OCI-LY7 (cell line): ENCODE results near the gene EEF1A2. TPM values are rescaled to one million over a fixed set of nuclear protein-coding genes. Genes with fewer than 3 reads are reported as not detected.

Experiments used
- BruUV-seq: library from RNA; stranded (reverse); fragments of 400-500 nt; replicated peaks from 2 replicates; lab custom pipeline; 2021; lab: Mats Ljungman, UMichigan
- CTCF ChIA-PET: fragments of 300-600 bp; sonication (Branson Sonifier 250); formaldehyde crosslinking; loops from one replicate; lab custom pipeline; 2022; ENCODE audit warnings: antibody characterized with exemption; ENCODE audit not compliant: unreplicated experiment; lab: Charles Lee
- POLR2A ChIA-PET: fragments of 300-600 bp; sonication (Branson Sonifier 250); formaldehyde crosslinking; loops from one replicate; lab custom pipeline; 2022; ENCODE audit warnings: antibody characterized with exemption; lab: Charles Lee
- DNase-seq: peaks from one replicate; pipeline ENCODE4 v3.0.0-alpha.2; 2015; ENCODE audit warnings: low spot score
- H2AFZ ChIP-seq: fragments of 200-600 bp; sonication (generic), shearing (Covaris generic); 2 replicates; pipeline ENCODE4 v1.6.1; 2014; ENCODE audit warnings: mild to moderate bottlenecking, antibody characterized with exemption, low read length, moderate library complexity
- H3K27ac ChIP-seq: fragments of 200-600 bp; sonication (generic); 2 replicates; pipeline ENCODE4 v1.5.1; 2014; ENCODE audit warnings: mixed run types, low read depth, mild to moderate bottlenecking, moderate library complexity, low read length, inconsistent platforms; ENCODE audit not compliant: poor library complexity, severe bottlenecking
- H3K36me3 ChIP-seq: fragments of 200-600 bp; sonication (generic); 2 replicates; pipeline ENCODE4 v1.6.1; 2014; ENCODE audit warnings: mild to moderate bottlenecking, antibody characterized with exemption, low read length, moderate library complexity, mixed read lengths; ENCODE audit not compliant: insufficient read depth
- H3K4me1 ChIP-seq: fragments of 200-600 bp; sonication (generic); 2 replicates; pipeline ENCODE4 v1.5.1; 2014; ENCODE audit warnings: mild to moderate bottlenecking, low read length; ENCODE audit not compliant: insufficient read depth, poor library complexity, severe bottlenecking
- H3K4me2 ChIP-seq: fragments of 200-600 bp; sonication (generic); 2 replicates; pipeline ENCODE4 v1.6.1; 2014; ENCODE audit warnings: mild to moderate bottlenecking, low read length
- H3K4me3 ChIP-seq: fragments of 200-600 bp; sonication (generic); 2 replicates; pipeline ENCODE4 v1.5.1; 2014; ENCODE audit warnings: mild to moderate bottlenecking, low read depth, low read length; ENCODE audit not compliant: poor library complexity, severe bottlenecking
- H3K79me2 ChIP-seq: fragments of 200-600 bp; sonication (generic); 2 replicates; pipeline ENCODE4 v1.6.1; 2016; ENCODE audit warnings: low read depth, mild to moderate bottlenecking, low read length, moderate library complexity, mixed read lengths; ENCODE audit not compliant: insufficient read depth
- H3K9me2 ChIP-seq: fragments of 200-600 bp; sonication (generic); 2 replicates; pipeline ENCODE4 v1.6.1; 2016; ENCODE audit warnings: mild to moderate bottlenecking, low read length, mixed read lengths; ENCODE audit not compliant: insufficient read depth
- H3K9me3 ChIP-seq: fragments of 200-600 bp; sonication (generic); 2 replicates; pipeline ENCODE4 v1.6.1; 2014; ENCODE audit warnings: mild to moderate bottlenecking, mixed run types, low read length, mixed read lengths
- H4K20me1 ChIP-seq: fragments of 200-600 bp; sonication (generic); 2 replicates; pipeline ENCODE4 v1.6.1; 2014; ENCODE audit warnings: mild to moderate bottlenecking, antibody characterized with exemption, low read length, moderate library complexity, mixed read lengths; ENCODE audit not compliant: insufficient read depth
- EZH2phosphoT487 ChIP-seq: fragments of 200-600 bp; sonication (generic); IDR thresholded peaks from 2 replicates; pipeline ENCODE4 v1.6.1; 2018; ENCODE audit warnings: low read depth, borderline replicate concordance, mild to moderate bottlenecking, mixed run types, antibody characterized with exemption, low read length, moderate library complexity, mixed read lengths
- intact Hi-C: fragments of 100-400 bp; cut with micrococcal nuclease; formaldehyde crosslinking; loops from one replicate; pipeline ENCODE4 v1.10.0; 2022; ENCODE audit not compliant: unreplicated experiment
- total RNA-seq, 2 experiments: library from RNA; depleted of rRNA in 1 of 2; stranded (reverse); fragments of >200 nt in 1 of 2; shearing (Covaris generic) in 1 of 2; gene quantifications; 2 replicates each; pipeline ENCODE4 v1.2.3, GENCODE V29; 2014 to 2022
- TF ChIP-seq, protein P1 (sequence below): fragments of 200-600 bp; sonication (generic); conservative IDR thresholded peaks from 2 replicates; pipeline ENCODE4 v1.5.1; 2014; ENCODE audit warnings: mild to moderate bottlenecking, antibody characterized with exemption, low read length, moderate library complexity, mixed read lengths

The EEF1A2 gene
- total RNA-seq, 2 experiments from 2014 or later, result 0.22 TPM; not detected in 1

DNA sequence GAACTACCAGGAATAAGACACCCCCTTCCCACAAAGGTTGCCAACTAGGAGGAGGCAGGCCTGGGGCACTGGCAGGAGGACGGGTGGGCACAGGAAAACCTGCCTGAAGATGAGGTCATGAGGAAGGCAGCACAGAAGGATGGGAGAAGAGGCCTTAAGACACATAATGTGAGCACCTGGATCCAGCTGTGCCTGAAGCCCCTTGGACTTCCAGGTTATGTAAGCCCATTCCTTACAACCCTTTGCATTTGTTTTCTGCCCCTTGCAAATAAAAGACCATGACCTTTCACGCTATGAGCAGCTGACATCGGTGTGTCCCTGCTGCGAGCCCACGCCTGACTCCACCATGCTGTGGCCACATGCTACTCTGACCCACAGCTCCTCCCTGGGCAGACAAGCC lies 49.9 kb downstream of the EEF1A2 start:
- intact Hi-C loops, result no loop called here
- H3K4me1 ChIP-seq, result no peaks in the 10 kb centered on the region
- H2AFZ ChIP-seq, result no peak overlapping the region
- no peak overlapping the region for H3K27ac ChIP-seq
- H3K36me3 ChIP-seq, result no peaks in the 10 kb centered on the region
- TF ChIP-seq, protein P1, sequence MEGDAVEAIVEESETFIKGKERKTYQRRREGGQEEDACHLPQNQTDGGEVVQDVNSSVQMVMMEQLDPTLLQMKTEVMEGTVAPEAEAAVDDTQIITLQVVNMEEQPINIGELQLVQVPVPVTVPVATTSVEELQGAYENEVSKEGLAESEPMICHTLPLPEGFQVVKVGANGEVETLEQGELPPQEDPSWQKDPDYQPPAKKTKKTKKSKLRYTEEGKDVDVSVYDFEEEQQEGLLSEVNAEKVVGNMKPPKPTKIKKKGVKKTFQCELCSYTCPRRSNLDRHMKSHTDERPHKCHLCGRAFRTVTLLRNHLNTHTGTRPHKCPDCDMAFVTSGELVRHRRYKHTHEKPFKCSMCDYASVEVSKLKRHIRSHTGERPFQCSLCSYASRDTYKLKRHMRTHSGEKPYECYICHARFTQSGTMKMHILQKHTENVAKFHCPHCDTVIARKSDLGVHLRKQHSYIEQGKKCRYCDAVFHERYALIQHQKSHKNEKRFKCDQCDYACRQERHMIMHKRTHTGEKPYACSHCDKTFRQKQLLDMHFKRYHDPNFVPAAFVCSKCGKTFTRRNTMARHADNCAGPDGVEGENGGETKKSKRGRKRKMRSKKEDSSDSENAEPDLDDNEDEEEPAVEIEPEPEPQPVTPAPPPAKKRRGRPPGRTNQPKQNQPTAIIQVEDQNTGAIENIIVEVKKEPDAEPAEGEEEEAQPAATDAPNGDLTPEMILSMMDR, result no peak
- no peak for TF ChIP-seq EZH2phosphoT487
- no peaks in the 10 kb centered on the region for H3K9me3 ChIP-seq
- H4K20me1 ChIP-seq, result no peaks in the 10 kb centered on the region
- no TSS peak for BruUV-seq
- H3K9me2 ChIP-seq, result no peaks in the 10 kb centered on the region
- no peaks in the 10 kb centered on the region for H3K79me2 ChIP-seq
- no peak overlapping the region for H3K4me3 ChIP-seq
- no peak overlapping the region for H3K4me2 ChIP-seq
- no peak for DNase-seq
- CTCF ChIA-PET, result no interaction called here
- POLR2A ChIA-PET, result no interaction called here

DNA sequence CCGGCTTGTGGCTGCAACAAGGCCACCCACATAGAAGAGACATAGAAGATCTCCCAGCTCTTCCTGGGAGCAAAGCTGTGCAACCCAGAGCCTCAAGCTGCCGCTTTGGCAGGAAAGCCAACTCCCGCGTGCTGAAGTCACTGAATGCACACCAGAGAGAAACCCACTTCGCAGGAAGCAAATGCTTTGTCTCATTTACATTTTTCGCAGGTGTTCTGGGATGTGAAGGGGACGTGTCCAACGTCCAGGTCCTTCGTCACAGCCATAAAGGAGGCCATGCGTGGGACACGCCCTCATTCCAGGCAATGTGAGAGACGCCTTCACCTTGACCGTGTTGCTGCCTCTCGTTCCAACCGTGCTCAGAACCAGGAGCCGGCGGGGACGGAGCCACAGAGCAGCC lies 50.9 kb downstream of the EEF1A2 start:
- 0 out of 2 replicates have a peak, but pooled peaks cover 5% of the 10 kb centered on the region for H3K9me3 ChIP-seq

DNA sequence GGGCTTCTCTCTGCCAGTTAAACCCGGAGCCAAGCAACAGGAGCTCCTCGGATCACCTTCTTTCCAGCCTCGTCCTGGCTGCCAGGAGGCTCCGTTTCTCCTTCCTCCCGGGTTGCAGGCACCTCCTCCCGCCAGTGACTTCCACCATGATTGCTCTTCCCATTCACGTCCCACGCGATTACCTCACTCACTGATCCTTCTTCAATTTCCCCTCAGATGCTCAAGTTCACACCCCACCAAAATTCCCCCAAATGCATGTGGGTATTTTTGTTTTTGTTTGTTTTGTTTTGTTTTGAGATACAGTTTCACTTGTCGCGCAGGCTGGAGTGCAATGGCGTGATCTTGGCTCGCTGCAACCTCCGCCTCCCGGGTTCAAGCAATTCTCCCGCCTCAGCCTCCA lies 51.6 kb downstream of the EEF1A2 start:
- TF ChIP-seq EZH2phosphoT487, result no peak
- TF ChIP-seq, protein P1, result no peak
- Histone ChIP-seq H3K9me3 (0 out of 2 replicates have a peak, but pooled peaks cover 5% of the 10 kb centered on the region), H3K4me2 (no peak overlapping the region), H3K4me1 (no peaks in the 10 kb centered on the region), H3K36me3 (no peaks in the 10 kb centered on the region), H4K20me1 (no peaks in the 10 kb centered on the region), H3K9me2 (no peaks in the 10 kb centered on the region), H2AFZ (no peak overlapping the region), H3K27ac (no peak overlapping the region), H3K79me2 (no peaks in the 10 kb centered on the region), H3K4me3 (no peak overlapping the region)
- BruUV-seq, result no TSS peak
- no peak for DNase-seq
- POLR2A ChIA-PET, result no interaction called here
- intact Hi-C loops, result no loop called here
- CTCF ChIA-PET, result no interaction called here

More for the DNA sequence above, 50.9 kb downstream of the EEF1A2 start:
- Histone ChIP-seq H3K36me3 (no peaks in the 10 kb centered on the region), H3K4me2 (no peak overlapping the region), H3K4me3 (no peak overlapping the region), H3K27ac (no peak overlapping the region), H3K79me2 (no peaks in the 10 kb centered on the region), H3K4me1 (no peaks in the 10 kb centered on the region), H4K20me1 (no peaks in the 10 kb centered on the region), H3K9me2 (no peaks in the 10 kb centered on the region), H2AFZ (no peak overlapping the region)
- ChIA-PET POLR2A (no interaction called here), CTCF (no interaction called here)
- no peak for DNase-seq
- no TSS peak for BruUV-seq
- no peak for TF ChIP-seq EZH2phosphoT487
- TF ChIP-seq, protein P1, result no peak
- intact Hi-C loops, result no loop called here
